ENCODE results near the gene MRPS18B. TPM values are rescaled to one million over a fixed set of nuclear protein-coding genes. Genes with fewer than 3 reads are reported as not detected.

Gene MRPS18B
- total and polyA plus RNA-seq, 2 of the 13 experiments (the other 11 are each of a cell fraction or from before 2014, with no cell fraction given), result 125 to 131 TPM

DNA sequence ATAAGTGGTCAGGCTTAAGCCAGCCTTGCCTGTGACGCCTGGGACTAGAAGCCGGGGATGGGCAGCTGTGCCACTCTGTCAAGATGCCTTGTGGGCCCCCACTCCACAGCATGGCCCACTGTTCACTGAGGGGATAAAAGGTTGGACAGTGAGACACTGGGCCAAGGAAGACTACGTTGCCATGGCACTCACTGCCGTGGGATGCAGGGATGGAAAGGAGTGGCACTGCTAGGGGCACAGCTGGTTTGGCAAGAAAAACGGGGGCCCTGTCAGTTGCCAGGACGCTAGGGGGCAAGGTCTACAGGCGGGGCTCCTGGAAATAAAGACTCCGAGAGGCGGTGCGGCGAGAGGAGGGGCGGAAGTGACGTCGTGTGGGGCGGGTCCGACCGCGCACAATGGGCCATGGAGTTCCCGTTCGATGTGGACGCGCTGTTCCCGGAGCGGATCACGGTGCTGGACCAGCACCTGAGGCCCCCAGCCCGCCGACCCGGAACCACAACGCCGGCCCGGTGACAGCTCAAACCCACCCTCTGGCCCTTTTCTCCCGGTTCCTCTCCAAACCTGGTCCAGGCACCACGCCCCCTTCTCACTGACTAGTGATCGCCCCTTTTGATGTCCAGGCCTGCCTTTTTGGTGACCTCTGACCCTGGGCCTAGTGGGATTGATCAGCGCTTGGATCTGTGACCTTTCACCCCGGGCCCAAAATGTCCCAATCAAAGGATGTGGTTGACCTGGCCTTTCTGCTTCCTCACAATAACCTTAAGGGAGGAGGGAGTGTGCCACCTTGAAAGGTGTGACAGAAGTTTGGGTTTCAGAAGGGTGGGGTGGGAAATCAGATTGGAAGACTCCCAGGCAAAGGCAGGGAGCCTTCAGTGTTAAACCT lies 9.1 kb downstream of the MRPS18B start, which contains the start of gene ATAT1 (continued):
- TF ChIP-seq PREB (CRISPR knock-in tag; IDR thresholded peaks at IDR 0.05) (no peak), TBL1XR1 (IDR thresholded peaks at IDR 0.05; ENCODE audit: borderline replicate concordance, low read length, partially characterized antibody) (no peak), ARNTL (CRISPR knock-in tag; IDR thresholded peaks at IDR 0.05) (peak; percentile 84), JUN (CRISPR knock-in tag; IDR thresholded peaks at IDR 0.05) (peak; percentile 42; the same call in 1 of the 2 replicates), TEAD2 (CRISPR knock-in tag; IDR thresholded peaks at IDR 0.05) (no peak), THAP11 (CRISPR knock-in tag; IDR thresholded peaks at IDR 0.05) (peak; percentile 88), GTF3A (CRISPR knock-in tag; conservative IDR thresholded peaks at IDR 0.05) (peak; percentile 47; the same call in 1 of the 2 replicates), ZC3H4 (CRISPR knock-in tag; IDR thresholded peaks at IDR 0.05; ENCODE audit: borderline replicate concordance) (no peak), ATF7 (IDR thresholded peaks at IDR 0.05) (no peak), ATF7 (CRISPR knock-in tag; IDR thresholded peaks at IDR 0.05) (peak; percentile 72; the same call in 1 of the 2 replicates), ZNF414 (CRISPR knock-in tag; IDR thresholded peaks at IDR 0.05) (peak; percentile 81), TBX3 (IDR thresholded peaks at IDR 0.05; ENCODE audit: borderline replicate concordance) (no peak), GLI4 (CRISPR knock-in tag; IDR thresholded peaks at IDR 0.05; ENCODE audit: borderline replicate concordance) (peak; percentile 77; the same call in 1 of the 2 replicates), GATA4 (IDR thresholded peaks at IDR 0.05; ENCODE audit: borderline replicate concordance, low read depth) (peak; percentile 20; the same call in 1 of the 2 replicates), FOSL1 (CRISPR knock-in tag; IDR thresholded peaks at IDR 0.05; ENCODE audit: borderline replicate concordance) (no peak), NFE2 (CRISPR knock-in tag; IDR thresholded peaks at IDR 0.05) (no peak), PTBP1 (IDR thresholded peaks at IDR 0.05; ENCODE audit: low read depth, low read length, poor library complexity, severe bottlenecking) (peak; percentile 34), ZNF891 (CRISPR knock-in tag; IDR thresholded peaks at IDR 0.05) (peak; percentile 21; the same call in 1 of the 2 replicates)
- TF ChIP-seq, protein P1, sequence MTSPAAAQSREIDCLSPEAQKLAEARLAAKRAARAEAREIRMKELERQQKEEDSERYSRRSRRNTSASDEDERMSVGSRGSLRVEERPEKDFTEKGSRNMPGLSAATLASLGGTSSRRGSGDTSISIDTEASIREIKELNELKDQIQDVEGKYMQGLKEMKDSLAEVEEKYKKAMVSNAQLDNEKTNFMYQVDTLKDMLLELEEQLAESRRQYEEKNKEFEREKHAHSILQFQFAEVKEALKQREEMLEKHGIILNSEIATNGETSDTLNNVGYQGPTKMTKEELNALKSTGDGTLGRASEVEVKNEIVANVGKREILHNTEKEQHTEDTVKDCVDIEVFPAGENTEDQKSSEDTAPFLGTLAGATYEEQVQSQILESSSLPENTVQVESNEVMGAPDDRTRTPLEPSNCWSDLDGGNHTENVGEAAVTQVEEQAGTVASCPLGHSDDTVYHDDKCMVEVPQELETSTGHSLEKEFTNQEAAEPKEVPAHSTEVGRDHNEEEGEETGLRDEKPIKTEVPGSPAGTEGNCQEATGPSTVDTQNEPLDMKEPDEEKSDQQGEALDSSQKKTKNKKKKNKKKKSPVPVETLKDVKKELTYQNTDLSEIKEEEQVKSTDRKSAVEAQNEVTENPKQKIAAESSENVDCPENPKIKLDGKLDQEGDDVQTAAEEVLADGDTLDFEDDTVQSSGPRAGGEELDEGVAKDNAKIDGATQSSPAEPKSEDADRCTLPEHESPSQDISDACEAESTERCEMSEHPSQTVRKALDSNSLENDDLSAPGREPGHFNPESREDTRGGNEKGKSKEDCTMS (CRISPR knock-in tag; conservative IDR thresholded peaks at IDR 0.05), result no peak
- TF ChIP-seq, protein P2, sequence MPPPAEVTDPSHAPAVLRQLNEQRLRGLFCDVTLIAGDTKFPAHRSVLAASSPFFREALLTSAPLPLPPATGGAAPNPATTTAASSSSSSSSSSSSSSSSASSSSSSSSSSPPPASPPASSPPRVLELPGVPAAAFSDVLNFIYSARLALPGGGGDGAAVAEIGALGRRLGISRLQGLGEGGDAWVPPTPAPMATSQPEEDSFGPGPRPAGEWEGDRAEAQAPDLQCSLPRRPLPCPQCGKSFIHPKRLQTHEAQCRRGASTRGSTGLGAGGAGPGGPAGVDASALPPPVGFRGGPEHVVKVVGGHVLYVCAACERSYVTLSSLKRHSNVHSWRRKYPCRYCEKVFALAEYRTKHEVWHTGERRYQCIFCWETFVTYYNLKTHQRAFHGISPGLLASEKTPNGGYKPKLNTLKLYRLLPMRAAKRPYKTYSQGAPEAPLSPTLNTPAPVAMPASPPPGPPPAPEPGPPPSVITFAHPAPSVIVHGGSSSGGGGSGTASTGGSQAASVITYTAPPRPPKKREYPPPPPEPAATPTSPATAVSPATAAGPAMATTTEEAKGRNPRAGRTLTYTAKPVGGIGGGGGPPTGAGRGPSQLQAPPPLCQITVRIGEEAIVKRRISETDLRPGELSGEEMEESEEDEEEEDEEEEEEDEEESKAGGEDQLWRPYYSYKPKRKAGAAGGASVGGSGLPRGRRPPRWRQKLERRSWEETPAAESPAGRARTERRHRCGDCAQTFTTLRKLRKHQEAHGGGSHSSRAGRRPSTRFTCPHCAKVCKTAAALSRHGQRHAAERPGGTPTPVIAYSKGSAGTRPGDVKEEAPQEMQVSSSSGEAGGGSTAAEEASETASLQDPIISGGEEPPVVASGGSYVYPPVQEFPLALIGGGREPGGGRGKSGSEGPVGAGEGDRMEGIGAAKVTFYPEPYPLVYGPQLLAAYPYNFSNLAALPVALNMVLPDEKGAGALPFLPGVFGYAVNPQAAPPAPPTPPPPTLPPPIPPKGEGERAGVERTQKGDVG (CRISPR knock-in tag; IDR thresholded peaks at IDR 0.05; ENCODE audit: borderline replicate concordance), result peak; percentile 94; the same call in 1 of the 2 replicates
- TF ChIP-seq, protein P3, sequence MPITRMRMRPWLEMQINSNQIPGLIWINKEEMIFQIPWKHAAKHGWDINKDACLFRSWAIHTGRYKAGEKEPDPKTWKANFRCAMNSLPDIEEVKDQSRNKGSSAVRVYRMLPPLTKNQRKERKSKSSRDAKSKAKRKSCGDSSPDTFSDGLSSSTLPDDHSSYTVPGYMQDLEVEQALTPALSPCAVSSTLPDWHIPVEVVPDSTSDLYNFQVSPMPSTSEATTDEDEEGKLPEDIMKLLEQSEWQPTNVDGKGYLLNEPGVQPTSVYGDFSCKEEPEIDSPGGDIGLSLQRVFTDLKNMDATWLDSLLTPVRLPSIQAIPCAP (CRISPR knock-in tag; IDR thresholded peaks at IDR 0.05; ENCODE audit: low read depth), result no peak

Measured in HepG2 (cell line).